Left kidney (tissue), 2 donors: ENCODE results near the gene SLC12A7. TPM values are rescaled to one million over a fixed set of nuclear protein-coding genes. Genes with fewer than 3 reads are reported as not detected.
"Not testable (repeated sequence)": the region's sequence is repeated elsewhere in the genome, so short reads cannot be mapped to it uniquely, and the experiment has no call there.

Experiments
- DNase-seq: peaks from one replicate; pipeline ENCODE4 v3.0.0-alpha.2; 2013
- polyA plus RNA-seq: library from polyadenylated mRNA; unstranded; fragments of 120-200 nt; gene quantifications from one replicate; pipeline ENCODE4 v1.2.1, GENCODE V29; 2013; ENCODE audit not compliant: insufficient read length

Gene SLC12A7
- polyA plus RNA-seq, 1 donor = 38.3 TPM

- not testable (repeated sequence) for DNase-seq
These were observed 13.9 kb downstream of the SLC12A7 start for GRCh38 chr5:1097988-1098385.

- no peak for DNase-seq
These were observed 14.4 kb downstream of the SLC12A7 start for GRCh38 chr5:1097381-1097987.

DNA sequence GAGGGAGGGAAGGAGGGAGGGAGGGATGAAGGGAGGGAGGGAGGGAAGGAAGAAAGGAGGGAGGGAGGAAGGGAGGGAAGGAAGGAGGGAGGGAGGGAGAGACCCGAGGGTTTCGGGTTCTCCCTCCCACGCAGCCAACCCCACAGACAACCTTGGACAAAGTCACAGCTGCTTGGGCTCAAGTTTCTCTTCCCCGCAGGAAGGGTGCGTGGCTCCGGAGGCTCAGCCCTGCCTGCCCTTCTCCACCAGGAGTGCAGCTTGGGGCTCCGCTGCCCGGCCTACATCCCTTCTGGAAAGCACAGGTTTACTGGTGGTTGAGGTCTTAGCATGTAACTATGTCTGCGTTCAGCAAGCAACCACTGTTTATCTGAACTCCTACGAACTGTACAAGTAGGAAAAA lies 15.0 kb downstream of the SLC12A7 start:
- no peak for DNase-seq

GRCh38 chr5:1095990-1096363 lies 15.9 kb downstream of the SLC12A7 start:
- no peak for DNase-seq

- no peak for DNase-seq
These were observed 16.4 kb downstream of the SLC12A7 start for GRCh38 chr5:1095302-1095989.

DNA sequence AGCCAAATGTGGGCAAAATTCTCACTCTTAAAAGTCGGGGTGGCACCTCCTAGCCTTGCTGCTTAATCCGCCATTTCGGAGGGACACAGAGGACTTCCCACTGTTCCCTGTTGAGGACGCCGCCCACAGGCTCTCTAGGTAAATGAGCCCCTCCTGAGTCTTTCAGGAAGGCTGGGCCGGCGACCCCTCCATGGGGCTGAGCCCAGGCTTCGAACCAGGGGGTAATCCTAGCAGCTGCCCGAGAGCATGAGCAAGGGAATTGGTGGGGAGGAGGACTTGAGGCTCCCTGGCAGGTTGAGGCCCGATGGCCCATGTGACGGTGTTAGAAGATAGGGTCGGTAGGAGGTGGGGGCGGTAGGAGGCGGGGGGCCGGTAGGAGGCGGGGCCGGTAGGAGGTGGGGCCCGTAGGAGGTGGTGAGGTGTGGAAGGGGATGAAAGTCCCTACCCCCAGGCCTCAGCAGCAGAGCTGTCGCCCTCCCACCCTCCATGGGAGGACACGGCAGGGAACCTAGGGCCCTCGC lies 17.1 kb downstream of the SLC12A7 start:
- no peak for DNase-seq

GRCh38 chr5:1093361-1093760 lies 18.5 kb downstream of the SLC12A7 start:
- DNase-seq = no peak

DNA sequence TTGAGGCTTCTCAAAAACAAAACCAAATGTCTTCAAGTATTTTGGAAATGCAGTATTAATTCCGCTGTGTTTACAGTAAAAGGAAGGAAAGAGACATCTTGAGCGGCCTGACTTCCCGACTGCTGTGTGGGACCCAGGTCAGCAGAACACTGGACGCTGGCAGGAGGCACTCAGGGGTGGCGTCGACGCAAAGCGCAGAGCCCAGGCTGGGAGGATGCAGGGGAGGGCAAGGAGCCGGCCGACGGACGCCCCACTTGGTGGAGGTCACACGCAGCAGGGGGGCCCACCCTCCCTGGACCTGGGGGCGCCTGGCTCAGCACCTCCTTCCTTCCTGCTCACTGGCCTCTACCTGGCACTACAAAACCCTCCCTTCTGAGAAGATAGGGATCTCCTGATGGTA lies 19.7 kb downstream of the SLC12A7 start:
- DNase-seq = no peak

DNA sequence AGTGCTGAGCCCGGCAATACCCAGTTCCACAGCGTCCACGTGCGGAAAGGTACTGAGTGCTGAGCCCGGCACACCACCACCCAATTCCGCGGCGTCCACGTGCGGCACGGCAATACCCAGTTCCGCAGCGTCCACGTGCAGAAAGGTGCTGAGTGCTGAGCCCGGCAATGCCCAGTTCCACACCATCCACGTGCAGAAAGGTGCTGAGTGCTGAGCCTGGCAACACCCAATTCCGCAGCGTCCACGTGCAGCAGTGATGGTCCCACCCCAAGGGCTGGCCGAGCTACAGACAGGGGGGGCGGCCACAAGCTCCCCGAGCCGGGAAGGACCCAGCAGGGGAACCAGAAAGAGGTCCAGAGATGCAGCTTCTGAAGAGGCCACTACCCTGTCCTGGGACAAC lies 20.2 kb downstream of the SLC12A7 start:
- DNase-seq = no peak

- no peak for DNase-seq
These were observed 21.3 kb downstream of the SLC12A7 start for GRCh38 chr5:1090538-1090937.

DNA sequence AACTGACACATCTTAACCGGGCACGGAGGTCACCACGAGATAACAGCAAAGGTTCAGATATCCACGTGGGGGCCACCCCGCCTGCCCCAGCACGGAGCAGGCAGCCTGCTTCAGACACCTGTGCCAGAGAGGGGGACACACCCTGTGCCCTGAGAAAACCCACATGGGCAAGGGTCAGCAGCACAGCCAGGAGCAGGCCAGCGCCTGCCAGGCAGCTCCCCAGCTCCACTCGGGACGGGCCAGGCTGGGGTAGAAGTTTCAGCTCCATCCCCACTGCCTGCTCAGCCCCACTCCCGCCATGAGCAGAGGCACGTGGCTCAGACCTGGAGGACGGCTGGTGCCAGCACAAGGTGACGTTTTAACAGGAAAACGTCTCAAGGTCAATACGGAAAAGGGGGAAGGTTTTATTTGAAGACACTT lies 22.2 kb downstream of the SLC12A7 start:
- no peak for DNase-seq

GRCh38 chr5:1089146-1089545 lies 22.7 kb downstream of the SLC12A7 start:
- no peak for DNase-seq

DNA sequence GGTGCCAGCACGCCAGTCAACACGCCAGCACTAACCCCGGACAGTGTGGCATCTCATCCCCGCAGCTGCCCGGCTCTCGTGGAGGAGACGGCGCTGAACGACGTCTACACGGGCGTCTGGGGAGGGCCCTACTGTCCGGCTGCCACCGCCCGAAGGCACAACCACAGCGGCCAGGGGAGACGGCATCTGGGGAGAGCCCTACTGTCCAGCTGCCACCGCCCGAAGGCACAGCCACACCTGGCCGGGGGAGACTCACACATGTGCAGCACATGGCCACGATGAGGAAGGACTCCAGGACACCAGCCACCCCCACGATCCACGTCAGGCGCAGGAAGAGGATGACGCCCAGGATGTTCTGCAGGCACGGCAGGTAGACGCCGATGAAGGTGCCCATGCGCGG lies 23.1 kb downstream of the SLC12A7 start:
- no peak for DNase-seq

GRCh38 chr5:1088031-1088430 lies 23.8 kb downstream of the SLC12A7 start:
- DNase-seq = no peak

GRCh38 chr5:1087428-1087827 lies 24.4 kb downstream of the SLC12A7 start:
- DNase-seq = no peak

- no peak for DNase-seq
These were observed 25.0 kb downstream of the SLC12A7 start for GRCh38 chr5:1086871-1087270.

DNA sequence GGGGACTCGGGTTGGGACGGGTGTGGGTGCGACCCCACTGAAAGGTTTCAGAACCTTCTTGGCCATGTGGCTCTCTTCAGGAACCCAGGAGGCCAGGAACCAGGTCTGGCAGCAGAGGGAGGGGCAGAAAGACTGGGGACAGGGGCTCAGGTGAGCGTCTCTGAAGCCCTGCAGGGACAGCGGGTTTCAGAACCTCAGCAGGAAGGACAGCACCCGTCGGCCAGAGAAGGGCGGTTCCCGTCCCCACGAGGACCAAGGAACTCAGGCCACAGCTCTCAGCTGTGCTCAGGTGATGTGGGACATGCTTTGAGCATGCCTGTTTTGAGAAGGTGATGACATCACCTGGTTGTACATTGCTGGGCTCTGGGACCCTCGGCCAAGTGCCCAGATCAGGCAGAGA lies 25.7 kb downstream of the SLC12A7 start:
- no peak for DNase-seq

- DNase-seq = no peak
These were observed 26.5 kb downstream of the SLC12A7 start for GRCh38 chr5:1085391-1085790.

DNA sequence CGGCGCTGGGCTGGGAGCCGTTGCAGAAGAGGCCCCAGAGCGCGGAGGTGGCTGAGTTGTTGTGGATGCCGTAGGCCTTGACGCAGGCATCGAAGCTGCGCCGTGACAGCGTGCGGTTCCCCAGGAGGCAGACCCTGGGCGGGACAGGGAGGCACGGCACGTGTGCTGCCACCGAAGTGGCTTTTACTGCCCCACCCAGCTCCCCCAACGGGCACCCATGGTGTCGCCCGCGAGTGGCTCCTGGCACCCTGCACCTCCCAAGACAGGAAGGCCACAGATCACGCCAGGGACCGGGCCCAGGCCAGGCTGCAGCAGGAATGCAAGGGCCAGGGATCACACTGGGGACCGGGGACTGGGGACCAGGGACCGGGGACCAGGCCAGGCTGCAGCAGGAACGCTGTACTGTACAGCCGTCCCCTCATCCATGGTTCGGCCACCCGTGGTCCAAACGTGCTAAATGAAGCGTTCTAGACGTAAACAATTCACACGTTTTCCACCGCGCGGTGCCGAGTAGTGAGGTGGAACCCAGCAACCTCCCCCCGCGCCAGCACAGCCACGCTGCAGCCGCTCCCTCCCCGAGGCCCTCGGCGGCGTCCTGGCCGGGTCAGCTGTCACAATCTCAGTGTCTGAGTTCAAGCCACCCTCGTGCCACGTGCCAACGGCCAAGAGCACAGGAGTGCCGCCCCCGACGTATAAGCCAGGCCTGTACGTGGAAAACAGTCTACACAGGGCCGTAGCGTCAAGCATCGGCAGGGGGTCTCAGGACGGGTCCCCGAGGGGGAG lies 27.8 kb downstream of the SLC12A7 start:
- DNase-seq = no peak

DNA sequence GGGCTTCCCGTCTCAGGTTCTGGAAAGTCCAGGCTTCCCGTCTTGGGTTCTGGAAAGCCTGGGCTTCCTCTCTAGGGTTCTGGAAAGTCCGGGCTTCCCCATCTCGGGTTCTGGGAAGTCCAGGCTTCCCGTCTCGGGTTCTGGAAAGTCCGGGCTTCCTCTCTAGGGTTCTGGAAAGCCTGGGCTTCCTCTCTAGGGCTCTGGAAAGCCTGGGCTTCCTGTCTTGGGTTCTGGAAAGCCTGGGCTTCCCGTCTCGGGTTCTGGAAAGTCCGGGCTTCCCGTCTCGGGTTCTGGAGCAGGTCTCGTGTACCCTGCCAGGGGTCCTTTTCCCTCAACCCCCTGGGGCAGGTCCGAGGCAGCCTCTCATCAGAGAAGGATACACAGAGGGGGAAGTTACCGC lies 28.8 kb downstream of the SLC12A7 start:
- not testable (repeated sequence) for DNase-seq

DNA sequence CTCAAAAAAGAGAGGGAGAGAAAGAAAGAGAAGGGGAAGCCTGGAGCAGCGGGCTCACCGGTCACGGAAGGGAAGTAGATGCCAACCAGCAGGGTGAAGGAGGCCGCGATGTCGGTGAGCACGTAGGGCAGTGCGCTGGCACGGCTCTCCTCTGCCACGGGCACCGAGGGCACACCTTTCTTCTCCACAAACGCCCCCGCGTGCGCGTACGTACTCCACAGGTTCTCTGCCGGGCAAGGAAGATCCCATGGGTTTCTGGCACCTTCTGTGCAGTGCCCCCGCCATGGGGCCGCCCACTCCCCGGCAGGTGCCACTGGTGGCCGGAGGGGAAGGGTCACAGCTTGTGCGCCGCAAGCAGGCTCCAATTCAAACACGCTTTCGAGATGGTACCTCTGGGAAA lies 30.3 kb downstream of the SLC12A7 start:
- no peak for DNase-seq

DNA sequence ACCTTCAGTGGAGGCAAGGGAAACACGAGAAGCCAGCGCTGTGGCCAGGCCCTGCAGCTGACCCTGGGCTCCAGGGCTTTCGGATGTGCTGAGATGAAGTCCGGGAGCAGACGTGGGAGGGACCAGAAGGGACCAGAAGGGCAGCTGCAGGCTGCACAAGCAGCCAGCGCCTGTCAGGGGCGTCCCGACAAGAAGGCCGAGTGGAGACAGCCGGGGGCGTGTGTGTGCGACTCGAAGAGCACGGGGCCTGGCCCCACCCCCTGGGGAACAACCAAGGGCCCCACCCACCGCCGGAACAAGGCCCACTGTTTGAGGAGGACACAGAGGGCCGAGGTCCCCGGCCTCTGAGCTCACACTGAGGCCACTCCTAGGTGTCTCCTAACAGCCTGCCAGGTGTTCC lies 31.4 kb downstream of the SLC12A7 start:
- DNase-seq = no peak

- DNase-seq = no peak
These were observed 31.9 kb downstream of the SLC12A7 start for GRCh38 chr5:1079961-1080360.
